Measurements from ENCODE around the gene CACNA1F.

DNA sequence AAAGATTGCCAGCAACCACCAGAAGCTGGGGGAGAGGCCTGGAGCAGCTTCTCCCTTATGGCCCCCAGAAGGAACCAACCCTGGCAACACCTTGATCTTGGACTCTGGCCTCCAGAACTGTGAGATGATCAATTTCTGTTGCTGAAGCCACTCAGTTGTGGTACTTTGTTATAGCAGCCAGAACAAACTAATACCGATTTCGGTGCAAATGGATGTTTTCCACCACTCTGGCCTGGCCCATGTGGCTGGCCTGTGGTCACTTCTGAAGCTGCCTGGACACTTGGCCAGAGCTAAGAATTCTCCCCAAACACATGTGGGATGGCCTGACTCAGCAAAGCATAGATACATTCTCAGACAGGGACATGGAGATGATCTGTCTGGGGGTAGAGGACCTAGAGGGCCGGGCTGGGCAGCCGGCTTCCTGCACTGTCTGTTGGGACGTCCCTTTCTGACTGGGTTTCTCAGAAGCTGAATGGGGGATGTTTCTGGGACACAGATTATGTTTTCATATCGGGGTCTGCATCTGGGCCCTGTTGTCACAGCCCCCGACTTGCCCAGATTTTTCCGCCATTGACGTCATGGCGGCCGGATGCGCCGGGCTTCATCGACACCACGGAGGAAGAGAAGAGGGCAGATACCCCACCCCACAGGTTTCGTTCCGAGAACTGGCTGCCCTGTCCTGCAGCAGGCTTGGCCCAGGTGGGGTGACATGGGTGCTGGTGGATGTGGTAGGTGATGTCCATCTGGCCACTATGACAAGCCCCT lies 27.3 kb upstream of the CACNA1F start:
- TF ChIP-seq USF1 (CRISPR knock-in tag; IDR thresholded peaks at IDR 0.05) (no peak), PHF8 (IDR thresholded peaks at IDR 0.05; ENCODE audit: borderline replicate concordance, low read length) (no peak)
- TF ChIP-seq, protein P1, sequence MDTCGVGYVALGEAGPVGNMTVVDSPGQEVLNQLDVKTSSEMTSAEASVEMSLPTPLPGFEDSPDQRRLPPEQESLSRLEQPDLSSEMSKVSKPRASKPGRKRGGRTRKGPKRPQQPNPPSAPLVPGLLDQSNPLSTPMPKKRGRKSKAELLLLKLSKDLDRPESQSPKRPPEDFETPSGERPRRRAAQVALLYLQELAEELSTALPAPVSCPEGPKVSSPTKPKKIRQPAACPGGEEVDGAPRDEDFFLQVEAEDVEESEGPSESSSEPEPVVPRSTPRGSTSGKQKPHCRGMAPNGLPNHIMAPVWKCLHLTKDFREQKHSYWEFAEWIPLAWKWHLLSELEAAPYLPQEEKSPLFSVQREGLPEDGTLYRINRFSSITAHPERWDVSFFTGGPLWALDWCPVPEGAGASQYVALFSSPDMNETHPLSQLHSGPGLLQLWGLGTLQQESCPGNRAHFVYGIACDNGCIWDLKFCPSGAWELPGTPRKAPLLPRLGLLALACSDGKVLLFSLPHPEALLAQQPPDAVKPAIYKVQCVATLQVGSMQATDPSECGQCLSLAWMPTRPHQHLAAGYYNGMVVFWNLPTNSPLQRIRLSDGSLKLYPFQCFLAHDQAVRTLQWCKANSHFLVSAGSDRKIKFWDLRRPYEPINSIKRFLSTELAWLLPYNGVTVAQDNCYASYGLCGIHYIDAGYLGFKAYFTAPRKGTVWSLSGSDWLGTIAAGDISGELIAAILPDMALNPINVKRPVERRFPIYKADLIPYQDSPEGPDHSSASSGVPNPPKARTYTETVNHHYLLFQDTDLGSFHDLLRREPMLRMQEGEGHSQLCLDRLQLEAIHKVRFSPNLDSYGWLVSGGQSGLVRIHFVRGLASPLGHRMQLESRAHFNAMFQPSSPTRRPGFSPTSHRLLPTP (IDR thresholded peaks at IDR 0.05; ENCODE audit: borderline replicate concordance, extremely low read depth, insufficient read length): no peak
